ENCODE measurements around the gene TREML2.

TREML2 gene

GRCh38 chr6:41157323-41157722, 43.6 kb downstream of the TREML2 start:
- Histone ChIP-seq H3K27ac (ENCODE audit: low read length) (no peak overlapping the region), H3K36me3 (ENCODE audit: insufficient read depth, low read length) (no peaks in the 10 kb centered on the region), H3K9ac (ENCODE audit: low read depth, low read length) (no peak overlapping the region), H4K20me1 (ENCODE audit: insufficient read depth, low read length) (no peaks in the 10 kb centered on the region), H3K79me2 (ENCODE audit: insufficient read depth, low read length) (no peaks in the 10 kb centered on the region), H3K4me2 (ENCODE audit: insufficient read depth, low read length) (no peak overlapping the region), H3K9me3 (ENCODE audit: insufficient read depth, low read length, severe bottlenecking) (no peaks in the 10 kb centered on the region), H3K4me3 (ENCODE audit: low read depth in 1 of 2, low read length in 2 of 2) (no peak overlapping the region), H3K4me1 (ENCODE audit: insufficient read depth, low read length) (no peaks in the 10 kb centered on the region), H3K27me3 (ENCODE audit: insufficient read depth, low read length, poor library complexity) (no peaks in the 10 kb centered on the region), H2AFZ (ENCODE audit: low read depth, low read length) (no peak overlapping the region)
- DNase-seq (no peak), ATAC-seq (ENCODE audit: insufficient read depth, low read depth) (no peak)
- TF ChIP-seq EZH2 (IDR thresholded peaks at IDR 0.05; ENCODE audit: borderline replicate concordance, low read depth, low read length, severe bottlenecking), result no peak

GRCh38 chr6:41156771-41157170, 44.2 kb downstream of the TREML2 start:
- no peak overlapping the region for H3K9ac ChIP-seq (ENCODE audit: low read depth, low read length)
- H3K79me2 ChIP-seq (ENCODE audit: insufficient read depth, low read length), result no peaks in the 10 kb centered on the region
- H3K27ac ChIP-seq (ENCODE audit: low read length), result no peak overlapping the region
- H2AFZ ChIP-seq (ENCODE audit: low read depth, low read length), result no peak overlapping the region
- no peak overlapping the region for H3K4me3 ChIP-seq (ENCODE audit: low read depth in 1 of 2, low read length in 2 of 2)
- no peaks in the 10 kb centered on the region for H3K27me3 ChIP-seq (ENCODE audit: insufficient read depth, low read length, poor library complexity)
- H3K9me3 ChIP-seq (ENCODE audit: insufficient read depth, low read length, severe bottlenecking), result no peaks in the 10 kb centered on the region
- TF ChIP-seq EZH2 (IDR thresholded peaks at IDR 0.05; ENCODE audit: borderline replicate concordance, low read depth, low read length, severe bottlenecking) (no peak), CTCF (IDR thresholded peaks at IDR 0.05; ENCODE audit: borderline replicate concordance, extremely low read depth, low read length, poor library complexity, severe bottlenecking) (no peak)
- H4K20me1 ChIP-seq (ENCODE audit: insufficient read depth, low read length), result no peaks in the 10 kb centered on the region
- DNase-seq, result no peak
- H3K36me3 ChIP-seq (ENCODE audit: insufficient read depth, low read length), result no peaks in the 10 kb centered on the region
- H3K4me2 ChIP-seq (ENCODE audit: insufficient read depth, low read length), result no peak overlapping the region
- no peak for ATAC-seq (ENCODE audit: insufficient read depth, low read depth)
- no peaks in the 10 kb centered on the region for H3K4me1 ChIP-seq (ENCODE audit: insufficient read depth, low read length)

GRCh38 chr6:41156001-41156400, 44.9 kb downstream of the TREML2 start:
- Histone ChIP-seq H3K27me3 (ENCODE audit: insufficient read depth, low read length, poor library complexity) (no peaks in the 10 kb centered on the region), H2AFZ (ENCODE audit: low read depth, low read length) (no peak overlapping the region), H3K4me2 (ENCODE audit: insufficient read depth, low read length) (no peak overlapping the region), H3K79me2 (ENCODE audit: insufficient read depth, low read length) (no peaks in the 10 kb centered on the region), H3K9ac (ENCODE audit: low read depth, low read length) (no peak overlapping the region), H3K4me3 (ENCODE audit: low read depth in 1 of 2, low read length in 2 of 2) (no peak overlapping the region), H3K36me3 (ENCODE audit: insufficient read depth, low read length) (no peaks in the 10 kb centered on the region), H4K20me1 (ENCODE audit: insufficient read depth, low read length) (no peaks in the 10 kb centered on the region), H3K27ac (ENCODE audit: low read length) (no peak overlapping the region), H3K9me3 (ENCODE audit: insufficient read depth, low read length, severe bottlenecking) (no peaks in the 10 kb centered on the region), H3K4me1 (ENCODE audit: insufficient read depth, low read length) (no peaks in the 10 kb centered on the region)
- no peak for ATAC-seq (ENCODE audit: insufficient read depth, low read depth)
- no peak for DNase-seq
- TF ChIP-seq CTCF (IDR thresholded peaks at IDR 0.05; ENCODE audit: borderline replicate concordance, extremely low read depth, low read length, poor library complexity, severe bottlenecking) (no peak), EZH2 (IDR thresholded peaks at IDR 0.05; ENCODE audit: borderline replicate concordance, low read depth, low read length, severe bottlenecking) (no peak)

GRCh38 chr6:41155132-41155805, 45.7 kb downstream of the TREML2 start:
- H3K79me2 ChIP-seq (ENCODE audit: insufficient read depth, low read length), result no peaks in the 10 kb centered on the region
- no peaks in the 10 kb centered on the region for H3K27me3 ChIP-seq (ENCODE audit: insufficient read depth, low read length, poor library complexity)
- no peak overlapping the region for H3K9ac ChIP-seq (ENCODE audit: low read depth, low read length)
- H3K4me1 ChIP-seq (ENCODE audit: insufficient read depth, low read length), result no peaks in the 10 kb centered on the region
- H4K20me1 ChIP-seq (ENCODE audit: insufficient read depth, low read length), result no peaks in the 10 kb centered on the region
- no peaks in the 10 kb centered on the region for H3K36me3 ChIP-seq (ENCODE audit: insufficient read depth, low read length)
- DNase-seq, result no peak
- no peak overlapping the region for H3K4me3 ChIP-seq (ENCODE audit: low read depth in 1 of 2, low read length in 2 of 2)
- ATAC-seq (ENCODE audit: insufficient read depth, low read depth), result no peak
- TF ChIP-seq EZH2 (IDR thresholded peaks at IDR 0.05; ENCODE audit: borderline replicate concordance, low read depth, low read length, severe bottlenecking) (no peak), CTCF (IDR thresholded peaks at IDR 0.05; ENCODE audit: borderline replicate concordance, extremely low read depth, low read length, poor library complexity, severe bottlenecking) (no peak)
- no peak overlapping the region for H3K4me2 ChIP-seq (ENCODE audit: insufficient read depth, low read length)
- H3K9me3 ChIP-seq (ENCODE audit: insufficient read depth, low read length, severe bottlenecking), result no peaks in the 10 kb centered on the region
- no peak overlapping the region for H2AFZ ChIP-seq (ENCODE audit: low read depth, low read length)
- H3K27ac ChIP-seq (ENCODE audit: low read length), result no peak overlapping the region

Data from DND-41 (cell line).